ENCODE measurements around the gene SMG6. TPM values are rescaled to one million over a fixed set of nuclear protein-coding genes. Genes with fewer than 3 reads are reported as not detected.

The SMG6 gene
- total and polyA plus RNA-seq, 11 donors = 12.2 to 38.6 (median 22.1) TPM

- peaks cover 0 to 75% (median 51%) of the 10 kb centered on the region in 9 donors for H3K36me3 ChIP-seq
- ATAC-seq (peak in 1 of 4 donors; percentile 9), DNase-seq (peak in 2 of 5 donors; percentile 48 to 49)
- TF ChIP-seq POLR2A (IDR thresholded peaks at IDR 0.05) (no peak), CTCF (IDR thresholded peaks at IDR 0.05) (no peak)
- peaks cover 3 to 99% (median 85%) of the 10 kb centered on the region in 12 donors for H3K4me1 ChIP-seq
- peaks cover 0 to 28% (median 0%) of the 10 kb centered on the region in 9 donors for H3K27me3 ChIP-seq
- WGBS, 4 donors = 46 to 62% (median 49%) methylated on average over 11 of the region's 11 CpGs
- no peaks in the 10 kb centered on the region for H3K9me3 ChIP-seq
- intact Hi-C loops (cut with DNase I) = loop anchor here in 6 of 10 donors (2.0 to 5.0 kb wide), 3 partner anchors 24 to 115 kb away; no protein-coding TSS in a partner anchor
- peak overlapping the region; percentile 67 to 98 (median 92) for H3K27ac ChIP-seq
- H3K4me3 ChIP-seq = no peak overlapping the region
These were observed 240.9 kb downstream of the SMG6 start for GRCh38 chr17:2062571-2063183.

- ATAC-seq = peak in 2 of 4 donors; percentile 0 to 2
These were observed 242.1 kb downstream of the SMG6 start for GRCh38 chr17:2061441-2061958.

GRCh38 chr17:2060681-2061440, 242.7 kb downstream of the SMG6 start:
- H3K27me3 ChIP-seq = peaks cover 0 to 35% (median 0%) of the 10 kb centered on the region in 9 donors
- TF ChIP-seq POLR2A (IDR thresholded peaks at IDR 0.05) = no peak
- TF ChIP-seq CTCF (IDR thresholded peaks at IDR 0.05) = no peak
- H3K27ac ChIP-seq = peak overlapping the region; percentile 67 to 98 (median 92)
- peaks cover 0 to 77% (median 50%) of the 10 kb centered on the region in 9 donors for H3K36me3 ChIP-seq
- H3K4me1 ChIP-seq = peaks cover 3 to 93% (median 73%) of the 10 kb centered on the region in 12 donors
- WGBS, 4 donors = 49 to 60% (median 55%) methylated on average over 15 to 21 of the region's 21 CpGs
- peak in 2 of 5 donors; percentile 53 to 67 for DNase-seq
- ATAC-seq = peak; percentile 7 to 26 (median 20)
- intact Hi-C loops (cut with DNase I) = loop anchor here in 6 of 10 donors (2.0 to 5.0 kb wide), 3 partner anchors 111 to 116 kb away; no protein-coding TSS in a partner anchor
- no peaks in the 10 kb centered on the region for H3K9me3 ChIP-seq
- peak overlapping the region in 6 of 12 donors; percentile 65 to 87 (median 76) for H3K4me3 ChIP-seq

More at GRCh38 chr17:2061441-2061958, 242.1 kb downstream of the SMG6 start:
- H3K9me3 ChIP-seq = no peaks in the 10 kb centered on the region
- 58 to 67% (median 65%) methylated on average over 12 to 17 of the region's 17 CpGs for whole genome bisulfite sequencing, 4 donors
- H3K27me3 ChIP-seq = peaks cover 0 to 33% (median 0%) of the 10 kb centered on the region in 9 donors
- TF ChIP-seq CTCF (IDR thresholded peaks at IDR 0.05) = no peak
- TF ChIP-seq POLR2A (IDR thresholded peaks at IDR 0.05) = no peak
- H3K4me3 ChIP-seq = peak overlapping the region in 5 of 12 donors; percentile 8 to 87 (median 82)
- H3K27ac ChIP-seq = peak overlapping the region; percentile 67 to 98 (median 92)
- peak in 1 of 5 donors; percentile 41 for DNase-seq
- peaks cover 0 to 79% (median 50%) of the 10 kb centered on the region in 9 donors for H3K36me3 ChIP-seq
- intact Hi-C loops (cut with DNase I) = loop anchor here in 6 of 10 donors (2.0 to 5.0 kb wide), 3 partner anchors 111 to 116 kb away; no protein-coding TSS in a partner anchor
- H3K4me1 ChIP-seq = peaks cover 3 to 95% (median 75%) of the 10 kb centered on the region in 12 donors

Data from heart left ventricle (tissue), 16 donors.